Mucosa of descending colon (tissue), 3 donors: Measurements from ENCODE around the gene ASB2. TPM values are rescaled to one million over a fixed set of nuclear protein-coding genes. Genes with fewer than 3 reads are reported as not detected.

Experiments used
- ATAC-seq: fragments of 200-7000 bp; cut with Tn5 transposase; one replicate; pipeline ENCODE4 v1.9.1; 2020; ENCODE audit warnings: mild to moderate bottlenecking, moderate library complexity
- DNase-seq, 3 donors: peaks; one replicate each; pipeline ENCODE4 v3.0.0-alpha.2; 2020
- H3K36me3 ChIP-seq: fragments of 200-600 bp; one replicate; pipeline ENCODE4 v1.8.0; 2021; ENCODE audit warnings: low read depth, mild to moderate bottlenecking
- H3K4me1 ChIP-seq: fragments of 200-600 bp; one replicate; pipeline ENCODE4 v1.8.0; 2021; ENCODE audit warnings: low read depth, mild to moderate bottlenecking
- H3K4me3 ChIP-seq: fragments of 200-600 bp; one replicate; pipeline ENCODE4 v1.8.0; 2021; ENCODE audit warnings: mild to moderate bottlenecking
- H3K9me3 ChIP-seq: fragments of 200-600 bp; one replicate; pipeline ENCODE4 v1.8.0; 2021; ENCODE audit warnings: mild to moderate bottlenecking
- CTCF ChIP-seq: fragments of 200-600 bp; IDR thresholded peaks from one replicate; pipeline ENCODE4 v1.8.0; 2022; ENCODE audit warnings: antibody characterized with exemption, mild to moderate bottlenecking
- intact Hi-C, 2 donors: fragments of 100-400 bp; cut with DNase I in 1 of 2; cut with micrococcal nuclease in 1 of 2; formaldehyde crosslinking; loops; one replicate each; pipeline versions ENCODE4 v1.11.0 to v1.11.1; 2022; cut with DNase I, micrococcal nuclease
- total RNA-seq, 3 donors: library from RNA; stranded (reverse); fragmentation: NEBNext Ultra II Directional in 2 of 3; extraction: Animal tissue kit (Norgen Biotek cat#: 25700) in 2 of 3; gene quantifications; one replicate each; pipeline versions ENCODE4 v1.2.1 to v1.2.4, GENCODE V29; 2021 to 2023
- donor health status: DM: no; HTN: no; CAD: no; lungs with moderate emphysema.
- donor health status: DM: no; HTN: no; CAD: no.
- donor health status: DM: no; HTN: yes; CAD: no.

ASB2 gene
- total RNA-seq, 3 donors from 2014 or later: 5.2 to 89.1 (median 8.8) TPM

- intact Hi-C loops: loop anchor here (2.0 kb wide), 2 partner anchors 60 to 62 kb away; no protein-coding TSS in a partner anchor
- no peaks in the 10 kb centered on the region for H3K36me3 ChIP-seq
- peaks cover 3% of the 10 kb centered on the region for H3K4me1 ChIP-seq
- no peak for ATAC-seq
- no peaks in the 10 kb centered on the region for H3K9me3 ChIP-seq
- DNase-seq: no peak
- H3K4me3 ChIP-seq: no peak overlapping the region
- TF ChIP-seq CTCF: no peak
Measured at GRCh38 chr14:94001016-94001415, 24.6 kb upstream of the ASB2 start.

GRCh38 chr14:94000267-94000666 lies 23.9 kb upstream of the ASB2 start:
- no peak overlapping the region for H3K4me3 ChIP-seq
- H3K9me3 ChIP-seq: no peaks in the 10 kb centered on the region
- no peak for TF ChIP-seq CTCF
- DNase-seq: no peak
- no peaks in the 10 kb centered on the region for H3K36me3 ChIP-seq
- no peak for ATAC-seq
- intact Hi-C loops: loop anchor here (2.0 kb wide), 2 partner anchors 59 to 61 kb away; no protein-coding TSS in a partner anchor
- peaks cover 3% of the 10 kb centered on the region for H3K4me1 ChIP-seq

- no peak for TF ChIP-seq CTCF
- DNase-seq (no peak), ATAC-seq (no peak)
- intact Hi-C loops: no loop called here
- no peaks in the 10 kb centered on the region for H3K36me3 ChIP-seq
- peaks cover 3% of the 10 kb centered on the region for H3K4me1 ChIP-seq
- no peak overlapping the region for H3K4me3 ChIP-seq
- H3K9me3 ChIP-seq: no peaks in the 10 kb centered on the region
Measured at GRCh38 chr14:93999573-93999972, 23.2 kb upstream of the ASB2 start.

- TF ChIP-seq CTCF: no peak
- no peaks in the 10 kb centered on the region for H3K36me3 ChIP-seq
- peaks cover 3% of the 10 kb centered on the region for H3K4me1 ChIP-seq
- no peaks in the 10 kb centered on the region for H3K9me3 ChIP-seq
- intact Hi-C loops: no loop called here
- H3K4me3 ChIP-seq: no peak overlapping the region
- DNase-seq: no peak
- no peak for ATAC-seq
Measured at GRCh38 chr14:93998871-93999403, 22.6 kb upstream of the ASB2 start.

- H3K4me1 ChIP-seq: peaks cover 3% of the 10 kb centered on the region
- H3K4me3 ChIP-seq: no peak overlapping the region
- no peaks in the 10 kb centered on the region for H3K36me3 ChIP-seq
- ATAC-seq (peak; percentile 73), DNase-seq (peak in 1 of 3 donors; percentile 44)
- H3K9me3 ChIP-seq: no peaks in the 10 kb centered on the region
- intact Hi-C loops: no loop called here
- no peak for TF ChIP-seq CTCF
Measured at GRCh38 chr14:93997916-93998870, 21.8 kb upstream of the ASB2 start.
